HEK293 (cell line): ENCODE data around the gene IGSF1.

Experiments used
- CTCF ChIA-PET: fragments of 350-600 bp; formaldehyde crosslinking; extraction: SDS; loops from one replicate; lab custom pipeline; 2021; ENCODE audit warnings: antibody characterized with exemption; lab: Yijun Ruan, JAX
- POLR2A ChIA-PET: fragments of 300-600 bp; formaldehyde crosslinking; extraction: SDS; loops from one replicate; lab custom pipeline; 2020; ENCODE audit warnings: antibody characterized with exemption, inconsistent platforms; lab: Yijun Ruan, JAX
- H3K27ac ChIP-seq: fragments of 200-500 bp; sonication (Bioruptor generic); 2 replicates; pipeline ENCODE4 v1.5.1; 2014; ENCODE audit warnings: low read depth, low read length, control low read depth, inconsistent platforms; ENCODE audit errors: extremely low read depth
- H3K36me3 ChIP-seq, 2 experiments: fragments of 200-500 bp in 1 of 2; sonication (Bioruptor generic) in 1 of 2; 1 replicate in 1 of 2; 2 replicates in 1 of 2; pipeline ENCODE4 v1.5.1; 2014 to 2017; ENCODE audit warnings: inconsistent platforms in 2 of 2, low read length in 2 of 2; ENCODE audit not compliant: control insufficient read depth in 2 of 2, insufficient read depth in 1 of 2
- H3K4me1 ChIP-seq: fragments of 200-500 bp; sonication (Bioruptor generic); 2 replicates; pipeline ENCODE4 v1.5.1; 2014; ENCODE audit warnings: mild to moderate bottlenecking, low read length, inconsistent platforms; ENCODE audit not compliant: control insufficient read depth, insufficient read depth
- H3K4me3 ChIP-seq: 2 replicates; pipeline ENCODE4 v1.5.1; 2011; ENCODE audit warnings: low read depth, mild to moderate bottlenecking, control low read depth, low read length, moderate library complexity
- H3K9me3 ChIP-seq: fragments of 200-500 bp; sonication (Bioruptor generic); 2 replicates; pipeline ENCODE4 v1.5.1; 2014; ENCODE audit warnings: low read depth, low read length, inconsistent platforms; ENCODE audit not compliant: control insufficient read depth, insufficient read depth
- KLF9 ChIP-seq: fragments of 450-650 bp; formaldehyde crosslinking; IDR thresholded peaks from 2 replicates; pipeline ENCODE4 v1.5.1; 2016; ENCODE audit warnings: missing biosample characterization, missing genetic modification characterization, low read depth
- SCRT1 ChIP-seq: fragments of 450-650 bp; formaldehyde crosslinking; IDR thresholded peaks from 2 replicates; pipeline ENCODE4 v1.5.1; 2016; ENCODE audit warnings: missing biosample characterization, missing genetic modification characterization, borderline replicate concordance
- SETDB1 ChIP-seq: IDR thresholded peaks from one replicate; pipeline ENCODE4 v1.6.1; 2017; ENCODE audit warnings: mild to moderate bottlenecking, low read length, moderate library complexity, mixed read lengths; ENCODE audit not compliant: insufficient read length
- SP7 ChIP-seq: fragments of 450-650 bp; formaldehyde crosslinking; IDR thresholded peaks from 2 replicates; pipeline ENCODE4 v1.5.1; 2016; ENCODE audit warnings: missing biosample characterization, missing genetic modification characterization
- YY2 ChIP-seq: fragments of 450-650 bp; formaldehyde crosslinking; IDR thresholded peaks from 2 replicates; pipeline ENCODE4 v1.5.1; 2016; ENCODE audit warnings: missing biosample characterization, missing genetic modification characterization
- ZNF184 ChIP-seq: fragments of 450-650 bp; IDR thresholded peaks from 2 replicates; pipeline ENCODE4 v1.5.1; 2018; ENCODE audit warnings: missing biosample characterization, mild to moderate bottlenecking, missing genetic modification characterization
- ZNF473 ChIP-seq: fragments of 450-650 bp; formaldehyde crosslinking; IDR thresholded peaks from 2 replicates; pipeline ENCODE4 v1.5.1; 2017; ENCODE audit warnings: missing biosample characterization, missing genetic modification characterization
- ZNF529 ChIP-seq: fragments of 450-650 bp; formaldehyde crosslinking; IDR thresholded peaks from 2 replicates; pipeline ENCODE4 v1.5.1; 2017; ENCODE audit warnings: missing genetic modification characterization, missing biosample characterization; ENCODE audit not compliant: insufficient replicate concordance
- TF ChIP-seq, protein P1 (sequence below): fragments of 450-650 bp; formaldehyde crosslinking; IDR thresholded peaks from 2 replicates; pipeline ENCODE4 v1.5.1; 2016; ENCODE audit warnings: missing biosample characterization, missing genetic modification characterization
- TF ChIP-seq, protein P2 (sequence below): fragments of 450-650 bp; IDR thresholded peaks from 2 replicates; pipeline ENCODE4 v1.5.1; 2018; ENCODE audit warnings: missing biosample characterization, missing genetic modification characterization
- TF ChIP-seq, protein P3 (sequence below): fragments of 450-650 bp; formaldehyde crosslinking; IDR thresholded peaks from 2 replicates; pipeline ENCODE4 v1.5.1; 2016; ENCODE audit warnings: missing biosample characterization, missing genetic modification characterization, borderline replicate concordance
- TF ChIP-seq, protein P4 (sequence below): fragments of 450-650 bp; formaldehyde crosslinking; IDR thresholded peaks from 2 replicates; pipeline ENCODE4 v1.5.1; 2016; ENCODE audit warnings: missing biosample characterization, missing genetic modification characterization

IGSF1 gene

DNA sequence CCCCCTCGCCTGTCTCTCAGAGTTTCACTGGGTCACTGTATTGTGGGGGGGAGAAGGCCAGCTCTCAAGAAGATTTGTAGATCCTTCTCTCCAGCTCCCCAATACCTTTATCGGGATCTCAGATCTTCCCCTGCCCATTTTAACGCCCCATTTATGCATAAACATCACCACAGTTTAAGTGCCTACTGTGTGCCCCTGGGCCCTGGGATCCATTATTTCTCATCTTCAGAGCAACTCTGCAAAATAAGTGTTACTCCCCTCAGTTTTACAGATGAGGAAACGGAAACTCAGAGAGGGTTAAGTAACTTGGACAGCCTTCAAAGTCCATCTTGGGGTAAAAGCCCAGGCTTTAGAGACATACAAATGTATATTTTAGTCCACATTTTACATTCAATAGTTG lies 421 bp upstream of the IGSF1 start:
- POLR2A ChIA-PET = no interaction called here

DNA sequence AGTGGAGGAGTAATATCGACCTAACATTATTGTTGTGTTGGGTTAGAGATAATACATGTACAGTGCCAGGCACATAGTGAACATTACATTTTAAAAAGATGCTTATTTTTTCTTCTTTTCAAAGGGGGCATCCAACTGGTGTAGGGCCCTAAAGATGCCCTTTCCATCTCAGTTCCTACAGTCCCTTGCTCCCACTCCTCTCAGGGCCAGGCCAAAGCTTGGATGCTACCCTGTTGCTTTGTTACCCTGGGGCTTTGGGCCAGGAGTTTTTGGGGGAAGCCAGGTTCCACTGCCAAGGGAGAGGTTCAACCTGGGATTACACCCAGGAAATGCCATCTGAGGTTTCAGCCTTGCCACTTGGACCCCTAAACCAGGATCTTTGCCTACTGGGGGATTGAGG lies 918 bp downstream of the IGSF1 start:
- Histone ChIP-seq H3K9me3 (no peaks in the 10 kb centered on the region), H3K27ac (no peak overlapping the region), H3K4me3 (no peak overlapping the region), H3K4me1 (no peaks in the 10 kb centered on the region), H3K36me3 (peaks cover 0 to 3% of the 10 kb centered on the region in 2 experiments; a peak in 1 of 3 replicates)
- TF ChIP-seq, protein P1, sequence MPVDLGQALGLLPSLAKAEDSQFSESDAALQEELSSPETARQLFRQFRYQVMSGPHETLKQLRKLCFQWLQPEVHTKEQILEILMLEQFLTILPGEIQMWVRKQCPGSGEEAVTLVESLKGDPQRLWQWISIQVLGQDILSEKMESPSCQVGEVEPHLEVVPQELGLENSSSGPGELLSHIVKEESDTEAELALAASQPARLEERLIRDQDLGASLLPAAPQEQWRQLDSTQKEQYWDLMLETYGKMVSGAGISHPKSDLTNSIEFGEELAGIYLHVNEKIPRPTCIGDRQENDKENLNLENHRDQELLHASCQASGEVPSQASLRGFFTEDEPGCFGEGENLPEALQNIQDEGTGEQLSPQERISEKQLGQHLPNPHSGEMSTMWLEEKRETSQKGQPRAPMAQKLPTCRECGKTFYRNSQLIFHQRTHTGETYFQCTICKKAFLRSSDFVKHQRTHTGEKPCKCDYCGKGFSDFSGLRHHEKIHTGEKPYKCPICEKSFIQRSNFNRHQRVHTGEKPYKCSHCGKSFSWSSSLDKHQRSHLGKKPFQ = no peak
- TF ChIP-seq SCRT1 = no peak
- TF ChIP-seq SP7 (tag by site-specific recombination) = no peak
- TF ChIP-seq, protein P2, sequence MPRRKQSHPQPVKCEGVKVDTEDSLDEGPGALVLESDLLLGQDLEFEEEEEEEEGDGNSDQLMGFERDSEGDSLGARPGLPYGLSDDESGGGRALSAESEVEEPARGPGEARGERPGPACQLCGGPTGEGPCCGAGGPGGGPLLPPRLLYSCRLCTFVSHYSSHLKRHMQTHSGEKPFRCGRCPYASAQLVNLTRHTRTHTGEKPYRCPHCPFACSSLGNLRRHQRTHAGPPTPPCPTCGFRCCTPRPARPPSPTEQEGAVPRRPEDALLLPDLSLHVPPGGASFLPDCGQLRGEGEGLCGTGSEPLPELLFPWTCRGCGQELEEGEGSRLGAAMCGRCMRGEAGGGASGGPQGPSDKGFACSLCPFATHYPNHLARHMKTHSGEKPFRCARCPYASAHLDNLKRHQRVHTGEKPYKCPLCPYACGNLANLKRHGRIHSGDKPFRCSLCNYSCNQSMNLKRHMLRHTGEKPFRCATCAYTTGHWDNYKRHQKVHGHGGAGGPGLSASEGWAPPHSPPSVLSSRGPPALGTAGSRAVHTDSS = no peak
- no peak for TF ChIP-seq ZNF184
- no peak for TF ChIP-seq SETDB1
- TF ChIP-seq, protein P3, sequence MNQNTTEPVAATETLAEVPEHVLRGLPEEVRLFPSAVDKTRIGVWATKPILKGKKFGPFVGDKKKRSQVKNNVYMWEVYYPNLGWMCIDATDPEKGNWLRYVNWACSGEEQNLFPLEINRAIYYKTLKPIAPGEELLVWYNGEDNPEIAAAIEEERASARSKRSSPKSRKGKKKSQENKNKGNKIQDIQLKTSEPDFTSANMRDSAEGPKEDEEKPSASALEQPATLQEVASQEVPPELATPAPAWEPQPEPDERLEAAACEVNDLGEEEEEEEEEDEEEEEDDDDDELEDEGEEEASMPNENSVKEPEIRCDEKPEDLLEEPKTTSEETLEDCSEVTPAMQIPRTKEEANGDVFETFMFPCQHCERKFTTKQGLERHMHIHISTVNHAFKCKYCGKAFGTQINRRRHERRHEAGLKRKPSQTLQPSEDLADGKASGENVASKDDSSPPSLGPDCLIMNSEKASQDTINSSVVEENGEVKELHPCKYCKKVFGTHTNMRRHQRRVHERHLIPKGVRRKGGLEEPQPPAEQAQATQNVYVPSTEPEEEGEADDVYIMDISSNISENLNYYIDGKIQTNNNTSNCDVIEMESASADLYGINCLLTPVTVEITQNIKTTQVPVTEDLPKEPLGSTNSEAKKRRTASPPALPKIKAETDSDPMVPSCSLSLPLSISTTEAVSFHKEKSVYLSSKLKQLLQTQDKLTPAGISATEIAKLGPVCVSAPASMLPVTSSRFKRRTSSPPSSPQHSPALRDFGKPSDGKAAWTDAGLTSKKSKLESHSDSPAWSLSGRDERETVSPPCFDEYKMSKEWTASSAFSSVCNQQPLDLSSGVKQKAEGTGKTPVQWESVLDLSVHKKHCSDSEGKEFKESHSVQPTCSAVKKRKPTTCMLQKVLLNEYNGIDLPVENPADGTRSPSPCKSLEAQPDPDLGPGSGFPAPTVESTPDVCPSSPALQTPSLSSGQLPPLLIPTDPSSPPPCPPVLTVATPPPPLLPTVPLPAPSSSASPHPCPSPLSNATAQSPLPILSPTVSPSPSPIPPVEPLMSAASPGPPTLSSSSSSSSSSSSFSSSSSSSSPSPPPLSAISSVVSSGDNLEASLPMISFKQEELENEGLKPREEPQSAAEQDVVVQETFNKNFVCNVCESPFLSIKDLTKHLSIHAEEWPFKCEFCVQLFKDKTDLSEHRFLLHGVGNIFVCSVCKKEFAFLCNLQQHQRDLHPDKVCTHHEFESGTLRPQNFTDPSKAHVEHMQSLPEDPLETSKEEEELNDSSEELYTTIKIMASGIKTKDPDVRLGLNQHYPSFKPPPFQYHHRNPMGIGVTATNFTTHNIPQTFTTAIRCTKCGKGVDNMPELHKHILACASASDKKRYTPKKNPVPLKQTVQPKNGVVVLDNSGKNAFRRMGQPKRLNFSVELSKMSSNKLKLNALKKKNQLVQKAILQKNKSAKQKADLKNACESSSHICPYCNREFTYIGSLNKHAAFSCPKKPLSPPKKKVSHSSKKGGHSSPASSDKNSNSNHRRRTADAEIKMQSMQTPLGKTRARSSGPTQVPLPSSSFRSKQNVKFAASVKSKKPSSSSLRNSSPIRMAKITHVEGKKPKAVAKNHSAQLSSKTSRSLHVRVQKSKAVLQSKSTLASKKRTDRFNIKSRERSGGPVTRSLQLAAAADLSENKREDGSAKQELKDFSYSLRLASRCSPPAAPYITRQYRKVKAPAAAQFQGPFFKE = no peak
- TF ChIP-seq, protein P4, sequence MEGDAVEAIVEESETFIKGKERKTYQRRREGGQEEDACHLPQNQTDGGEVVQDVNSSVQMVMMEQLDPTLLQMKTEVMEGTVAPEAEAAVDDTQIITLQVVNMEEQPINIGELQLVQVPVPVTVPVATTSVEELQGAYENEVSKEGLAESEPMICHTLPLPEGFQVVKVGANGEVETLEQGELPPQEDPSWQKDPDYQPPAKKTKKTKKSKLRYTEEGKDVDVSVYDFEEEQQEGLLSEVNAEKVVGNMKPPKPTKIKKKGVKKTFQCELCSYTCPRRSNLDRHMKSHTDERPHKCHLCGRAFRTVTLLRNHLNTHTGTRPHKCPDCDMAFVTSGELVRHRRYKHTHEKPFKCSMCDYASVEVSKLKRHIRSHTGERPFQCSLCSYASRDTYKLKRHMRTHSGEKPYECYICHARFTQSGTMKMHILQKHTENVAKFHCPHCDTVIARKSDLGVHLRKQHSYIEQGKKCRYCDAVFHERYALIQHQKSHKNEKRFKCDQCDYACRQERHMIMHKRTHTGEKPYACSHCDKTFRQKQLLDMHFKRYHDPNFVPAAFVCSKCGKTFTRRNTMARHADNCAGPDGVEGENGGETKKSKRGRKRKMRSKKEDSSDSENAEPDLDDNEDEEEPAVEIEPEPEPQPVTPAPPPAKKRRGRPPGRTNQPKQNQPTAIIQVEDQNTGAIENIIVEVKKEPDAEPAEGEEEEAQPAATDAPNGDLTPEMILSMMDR (tag by site-specific recombination) = no peak
- no peak for TF ChIP-seq YY2 (tag by site-specific recombination)
- TF ChIP-seq KLF9 = no peak
- POLR2A ChIA-PET = no interaction called here
- CTCF ChIA-PET = interaction anchor here (0.6 to 0.8 kb wide), 2 partner anchors 134 to 286 kb away, joined by 3 read pairs; no protein-coding TSS in a partner anchor

More for the DNA sequence above, 421 bp upstream of the IGSF1 start:
- Histone ChIP-seq H3K4me3 (no peak overlapping the region), H3K4me1 (no peaks in the 10 kb centered on the region), H3K9me3 (no peaks in the 10 kb centered on the region)
- CTCF ChIA-PET = no interaction called here
- TF ChIP-seq ZNF529 (tag by site-specific recombination) = no peak
- TF ChIP-seq ZNF473 (tag by site-specific recombination) = no peak
- TF ChIP-seq, all 188 proteins: peak for 0
- H3K36me3 ChIP-seq = no peaks in the 10 kb centered on the region
- no peak overlapping the region for H3K27ac ChIP-seq
